Astrocyte (in vitro differentiated cells and primary cell): ENCODE results near the gene ZNF23.

ENCODE experiments used
- EZH2 ChIP-seq: IDR thresholded peaks from 2 replicates; pipeline ENCODE4 v1.6.1; 2012; ENCODE audit warnings: mild to moderate bottlenecking, low read length, inconsistent platforms; ENCODE audit not compliant: insufficient read depth
- TF ChIP-seq, protein P1 (sequence below): IDR thresholded peaks from 2 replicates; pipeline ENCODE4 v1.5.1; 2011; ENCODE audit warnings: low read depth, mild to moderate bottlenecking, inconsistent platforms, low read length, moderate library complexity; ENCODE audit not compliant: insufficient read depth

DNA sequence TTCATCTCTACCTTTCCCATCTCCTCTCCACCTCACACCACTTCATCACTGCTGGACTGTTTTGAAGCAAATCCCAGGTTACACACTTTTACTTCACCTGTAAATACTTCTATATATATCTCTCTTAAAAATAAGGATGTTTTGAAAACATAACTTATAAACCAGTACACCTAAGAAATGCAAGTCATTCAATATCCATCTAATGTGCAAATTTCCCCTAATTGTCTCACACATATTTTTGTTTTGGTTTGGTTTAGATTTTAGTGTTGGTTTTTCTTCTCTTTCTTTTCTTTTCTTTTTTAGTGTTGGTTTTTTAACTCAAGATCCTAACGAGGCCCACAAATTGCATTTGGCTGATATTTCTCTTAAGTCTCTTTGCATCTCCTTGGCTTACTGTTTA lies 45.0 kb upstream of the ZNF23 start:
- TF ChIP-seq, protein P1, sequence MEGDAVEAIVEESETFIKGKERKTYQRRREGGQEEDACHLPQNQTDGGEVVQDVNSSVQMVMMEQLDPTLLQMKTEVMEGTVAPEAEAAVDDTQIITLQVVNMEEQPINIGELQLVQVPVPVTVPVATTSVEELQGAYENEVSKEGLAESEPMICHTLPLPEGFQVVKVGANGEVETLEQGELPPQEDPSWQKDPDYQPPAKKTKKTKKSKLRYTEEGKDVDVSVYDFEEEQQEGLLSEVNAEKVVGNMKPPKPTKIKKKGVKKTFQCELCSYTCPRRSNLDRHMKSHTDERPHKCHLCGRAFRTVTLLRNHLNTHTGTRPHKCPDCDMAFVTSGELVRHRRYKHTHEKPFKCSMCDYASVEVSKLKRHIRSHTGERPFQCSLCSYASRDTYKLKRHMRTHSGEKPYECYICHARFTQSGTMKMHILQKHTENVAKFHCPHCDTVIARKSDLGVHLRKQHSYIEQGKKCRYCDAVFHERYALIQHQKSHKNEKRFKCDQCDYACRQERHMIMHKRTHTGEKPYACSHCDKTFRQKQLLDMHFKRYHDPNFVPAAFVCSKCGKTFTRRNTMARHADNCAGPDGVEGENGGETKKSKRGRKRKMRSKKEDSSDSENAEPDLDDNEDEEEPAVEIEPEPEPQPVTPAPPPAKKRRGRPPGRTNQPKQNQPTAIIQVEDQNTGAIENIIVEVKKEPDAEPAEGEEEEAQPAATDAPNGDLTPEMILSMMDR = no peak
- TF ChIP-seq EZH2 = no peak
